Stimulated activated CD8-positive, alpha-beta memory T cell treated with anti-CD3 and anti-CD28 coated beads, Interleukin-2, amount 100 ng/mL, for 48 hours (primary cell): ENCODE measurements around the gene CHST4.
"Not testable (repeated sequence)": the region's sequence is repeated elsewhere in the genome, so short reads cannot be mapped to it uniquely, and the experiment has no call there.

Experiments used
- DNase-seq, 2 donors: peaks; one replicate each; pipeline ENCODE4 v3.0.0-alpha.2; 2020; ENCODE audit warnings: low read depth in 2 of 2

The CHST4 gene

DNA sequence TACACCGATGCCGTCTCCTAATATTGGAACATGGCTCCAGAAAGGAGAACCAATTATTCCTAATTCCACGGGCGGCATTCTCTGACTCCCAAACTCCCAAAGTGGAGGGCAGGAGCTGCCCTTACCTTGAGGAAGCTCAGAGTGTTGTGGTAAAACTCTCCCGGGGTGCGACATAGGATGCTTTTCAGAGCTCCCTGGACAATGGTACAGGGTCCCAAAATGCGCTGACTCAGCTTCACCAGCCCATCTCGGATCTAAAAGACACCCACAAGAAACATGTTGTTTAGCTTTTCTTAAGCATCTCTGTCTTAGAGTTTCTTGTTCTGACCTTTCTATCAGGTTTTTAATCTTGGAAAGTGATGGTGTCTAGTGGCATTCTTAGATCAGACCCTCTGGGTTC is 43.9 kb downstream of the CHST4 start:
- no peak for DNase-seq

DNA sequence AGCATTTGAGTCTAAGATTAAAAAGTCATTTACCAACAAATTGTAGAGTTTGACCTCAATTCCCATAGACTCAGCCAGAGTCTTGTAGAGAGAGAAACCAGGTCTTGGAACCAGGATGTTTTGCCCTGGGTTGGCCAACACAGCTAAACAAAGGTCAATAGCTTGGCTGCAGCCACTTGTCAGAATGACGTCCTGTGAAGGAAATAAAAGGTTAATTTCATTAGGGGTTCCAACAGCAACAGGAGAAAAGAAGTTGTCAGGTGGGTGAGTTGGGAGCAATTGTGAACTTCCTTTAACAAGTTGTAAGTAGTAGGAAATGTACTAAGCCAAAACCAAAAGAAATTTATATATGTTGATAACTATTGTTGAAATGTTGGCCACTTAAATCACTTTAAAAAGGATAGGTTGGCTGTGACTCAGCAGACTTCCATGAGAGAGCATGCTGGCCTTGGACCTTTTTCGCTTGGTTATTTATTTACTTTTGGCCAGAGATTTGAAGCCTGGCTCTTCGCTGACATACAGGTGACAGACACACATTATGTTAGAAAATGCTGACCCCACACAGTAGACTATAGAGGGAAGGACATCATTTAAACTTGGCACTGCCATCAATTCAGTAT is 46.4 kb downstream of the CHST4 start:
- DNase-seq, result no peak

DNA sequence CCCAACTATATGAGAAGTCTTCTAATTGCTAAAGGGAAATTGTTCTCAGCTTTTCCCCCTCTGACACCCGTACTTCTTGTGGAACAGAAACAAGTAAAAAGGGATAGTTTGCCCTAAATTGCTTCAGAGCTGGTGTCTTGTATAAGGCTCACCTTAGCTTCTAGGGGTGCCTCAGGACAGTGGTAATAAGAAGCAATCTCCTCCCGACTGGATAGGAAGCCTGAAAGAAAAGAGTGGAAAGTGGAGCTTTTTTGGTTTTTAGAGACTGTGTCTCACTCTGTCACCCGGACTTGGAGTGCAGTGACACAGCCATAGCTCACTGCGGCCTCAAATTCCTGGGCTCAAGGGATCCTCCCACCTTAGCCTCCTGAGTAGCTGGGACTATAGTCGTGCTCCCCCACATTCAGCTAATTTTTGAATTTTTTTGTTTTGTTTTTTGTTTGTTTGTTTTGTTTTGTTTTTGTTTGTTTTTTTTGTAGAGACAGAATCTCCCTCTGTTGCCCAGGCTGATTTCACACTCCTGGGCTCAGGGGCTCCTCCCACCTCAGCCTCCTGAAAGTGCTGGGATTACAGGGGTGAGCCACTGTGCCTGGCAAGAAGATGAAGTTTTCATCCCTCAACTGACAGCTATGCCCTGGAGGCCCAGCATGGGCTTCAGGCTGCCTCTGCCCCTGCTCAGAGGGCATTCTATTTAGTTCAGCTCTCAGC is 47.3 kb downstream of the CHST4 start:
- no peak for DNase-seq

DNA sequence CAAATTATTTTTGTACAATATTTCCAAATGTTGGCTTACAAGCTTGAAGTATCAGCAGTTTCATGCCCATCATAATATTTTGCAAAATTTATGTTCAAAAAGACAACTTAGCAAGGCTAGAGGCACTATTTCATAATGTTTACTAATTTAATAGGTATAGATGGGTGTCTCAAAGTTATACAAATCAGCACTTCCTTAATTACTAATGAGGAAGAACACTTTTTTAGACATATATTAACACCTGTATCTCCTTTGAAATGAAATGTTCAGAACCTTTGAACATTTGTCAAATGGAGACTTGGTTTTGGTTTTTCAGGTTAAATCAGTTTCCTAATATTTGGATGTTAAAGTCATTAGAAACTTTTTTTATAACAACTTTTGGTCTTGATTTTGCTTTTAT is 48.5 kb downstream of the CHST4 start:
- no peak for DNase-seq

DNA sequence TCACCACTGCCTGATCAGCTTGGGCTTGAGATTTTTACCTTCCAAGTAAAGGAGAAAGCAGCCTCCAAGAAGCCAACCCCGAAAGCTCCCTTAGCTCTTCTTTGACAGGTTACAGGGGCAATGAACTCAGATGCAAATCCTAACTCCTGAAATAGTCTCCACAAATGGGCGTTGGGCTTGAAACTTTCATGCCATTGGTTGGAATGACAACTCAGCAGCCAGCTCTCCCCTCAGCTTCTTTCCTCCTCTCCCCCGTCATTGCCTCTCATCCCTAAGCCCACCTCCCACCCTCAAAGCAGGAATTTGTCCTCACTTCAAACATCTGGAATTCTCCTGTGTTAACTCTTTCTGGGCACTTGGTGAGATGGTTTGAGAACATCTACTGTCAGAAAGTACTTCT is 50.7 kb downstream of the CHST4 start, which contains the start of gene TAT:
Gene TAT (minus strand): TSS at position 122 of the 400 bp plus-strand sequence. CDS start 677 bp downstream, outside the sequence.
- no peak for DNase-seq

DNA sequence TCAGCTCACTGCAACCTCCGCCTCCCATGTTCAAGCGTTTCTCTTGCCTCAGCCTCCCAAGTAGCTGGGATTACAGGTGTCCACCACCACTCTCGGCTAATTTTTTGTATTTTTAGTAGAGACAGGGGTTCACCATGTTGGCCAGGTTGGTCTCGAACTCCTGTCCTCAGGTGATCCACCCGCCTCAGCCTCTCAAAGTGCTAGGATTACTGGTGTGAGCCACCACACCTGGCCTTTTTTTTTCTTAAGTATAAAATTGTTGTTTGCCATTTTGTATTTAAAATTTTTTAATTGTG is 56.3 kb downstream of the CHST4 start:
- DNase-seq, result not testable (repeated sequence)

DNA sequence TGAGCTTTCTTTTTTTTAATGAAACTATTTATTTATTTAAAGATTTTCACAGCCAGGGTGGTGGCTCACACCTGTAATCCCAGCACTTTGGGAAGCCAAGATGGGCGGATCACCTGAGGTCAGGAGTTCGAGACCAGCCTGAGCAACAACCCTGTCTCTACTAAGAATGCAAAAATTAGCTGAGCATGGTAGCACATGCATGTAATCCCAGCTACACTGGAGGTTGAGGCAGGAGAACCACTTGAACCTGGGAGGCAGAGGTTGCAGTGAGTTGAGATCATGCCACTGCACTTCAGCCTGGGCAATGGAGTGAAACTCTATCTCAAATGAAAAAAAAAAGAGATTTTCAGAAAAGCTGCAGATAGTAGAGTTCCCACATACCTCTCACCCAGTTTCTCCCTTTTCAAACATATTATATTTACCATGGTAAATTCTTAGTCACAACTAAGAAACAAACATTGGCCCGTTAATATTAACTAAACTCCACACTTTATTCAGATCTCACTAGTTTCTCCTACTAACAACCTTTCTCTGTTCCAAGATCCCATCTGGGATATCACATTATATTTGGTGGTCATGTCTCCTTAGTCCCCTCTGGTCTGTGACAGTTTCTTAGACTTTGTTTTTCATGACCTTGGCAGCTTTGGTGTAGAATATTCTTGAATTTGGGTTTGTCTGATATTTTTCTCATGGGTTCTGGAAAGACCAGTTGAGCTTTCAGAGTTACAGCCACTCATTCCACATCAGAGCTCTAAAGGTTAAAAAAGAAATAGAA is 58.5 kb downstream of the CHST4 start:
- DNase-seq, result no peak

DNA sequence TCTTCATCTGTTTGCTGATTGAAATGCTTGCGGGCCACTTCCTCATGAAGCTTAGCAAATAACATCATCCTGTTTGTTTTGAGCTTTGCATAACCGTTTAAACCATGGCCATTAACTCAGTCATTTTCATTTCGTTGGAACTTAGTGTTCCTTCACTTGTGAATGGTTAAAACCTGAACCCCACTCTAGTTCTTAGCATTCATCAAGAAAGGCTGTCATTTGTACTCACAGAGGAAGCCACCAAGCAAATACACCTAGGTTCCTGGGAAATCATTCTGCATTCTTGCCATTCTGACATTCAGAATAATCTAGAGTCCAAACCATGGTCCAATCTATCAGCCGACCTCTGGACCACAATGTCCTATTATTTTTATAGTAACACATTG is 59.1 kb downstream of the CHST4 start:
- DNase-seq, result no peak
